Pulmonary artery endothelial cell (primary cell): ENCODE data around the gene SLC26A8. TPM values are rescaled to one million over a fixed set of nuclear protein-coding genes. Genes with fewer than 3 reads are reported as not detected.
A peak's percentile ranks its signal among the peaks of the same experiment; 100 is the strongest.
"Not testable (repeated sequence)": the region's sequence is repeated elsewhere in the genome, so short reads cannot be mapped to it uniquely, and the experiment has no call there.

Experiments used
- DNase-seq: peaks from one replicate; pipeline ENCODE4 v3.0.0-alpha.2; 2011; ENCODE audit warnings: low read depth, low spot score
- total RNA-seq: library from RNA; depleted of rRNA; stranded (reverse); fragments of >200 nt; gene quantifications from 2 replicates; pipeline ENCODE4 v1.2.3, GENCODE V29; 2014

SLC26A8 gene
- total RNA-seq, 1 donor from 2014 or later, result under 0.01 TPM

GRCh38 chr6:36019167-36019566 lies 5.3 kb downstream of the SLC26A8 start:
- DNase-seq, result no peak

DNA sequence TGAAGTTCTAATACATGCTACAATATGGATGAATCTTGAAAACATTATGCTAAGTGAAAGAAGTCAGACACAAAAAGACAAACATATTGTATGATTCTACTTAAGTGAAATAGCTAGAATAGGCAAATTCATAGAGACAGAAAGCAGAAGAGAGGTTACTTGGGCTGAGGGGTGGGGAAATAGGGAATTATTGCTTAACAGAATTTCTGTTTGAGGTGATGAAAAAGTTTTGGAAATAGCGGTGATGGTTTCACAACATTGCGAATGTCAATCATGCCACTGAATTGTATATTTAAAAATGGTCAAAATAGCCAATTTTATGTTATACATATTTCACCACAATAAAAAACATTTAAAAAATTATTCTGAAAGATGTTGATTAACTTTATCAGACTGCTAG lies 6.1 kb downstream of the SLC26A8 start:
- DNase-seq, result no peak

- DNase-seq, result no peak
Observed at GRCh38 chr6:36015666-36016065, 8.8 kb downstream of the SLC26A8 start.

DNA sequence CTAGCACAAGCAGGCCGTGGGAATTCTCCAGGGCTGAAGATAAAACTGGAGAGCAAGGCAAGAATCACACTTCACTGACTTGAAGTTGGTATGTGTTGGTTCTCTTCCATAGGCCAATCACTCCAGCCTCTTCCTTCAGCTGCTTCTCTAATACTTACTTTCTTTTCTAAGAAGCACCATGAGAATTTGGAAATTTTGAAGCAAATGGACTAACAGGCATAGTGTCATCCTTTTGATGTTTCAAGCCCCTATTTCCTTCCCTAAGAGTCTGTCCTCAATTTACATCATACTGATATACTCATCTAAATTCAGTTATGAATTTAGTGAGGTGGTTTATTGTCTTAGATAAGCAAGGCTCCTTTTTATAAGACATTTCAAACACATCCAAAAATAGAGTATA lies 24.0 kb downstream of the SLC26A8 start:
- no peak for DNase-seq

DNA sequence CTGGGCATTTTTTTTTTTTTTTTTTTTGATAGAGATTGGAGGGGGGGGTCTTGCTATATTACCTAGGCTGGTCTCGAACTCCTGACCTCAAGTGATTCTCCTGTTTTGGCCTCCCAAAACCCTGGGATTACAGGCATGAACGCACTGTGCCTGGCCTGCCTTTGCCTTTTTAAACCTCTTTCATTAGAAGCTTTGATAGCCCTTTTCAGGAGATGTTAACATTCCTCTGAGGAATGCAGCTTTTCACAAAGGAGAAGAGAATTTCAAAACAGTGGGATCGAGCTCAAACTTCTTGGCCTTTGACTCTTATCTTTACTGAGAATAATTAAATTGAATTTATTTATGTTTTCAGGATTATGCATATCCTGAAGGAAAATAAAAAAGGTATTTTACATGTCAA lies 31.3 kb downstream of the SLC26A8 start:
- no peak for DNase-seq

DNA sequence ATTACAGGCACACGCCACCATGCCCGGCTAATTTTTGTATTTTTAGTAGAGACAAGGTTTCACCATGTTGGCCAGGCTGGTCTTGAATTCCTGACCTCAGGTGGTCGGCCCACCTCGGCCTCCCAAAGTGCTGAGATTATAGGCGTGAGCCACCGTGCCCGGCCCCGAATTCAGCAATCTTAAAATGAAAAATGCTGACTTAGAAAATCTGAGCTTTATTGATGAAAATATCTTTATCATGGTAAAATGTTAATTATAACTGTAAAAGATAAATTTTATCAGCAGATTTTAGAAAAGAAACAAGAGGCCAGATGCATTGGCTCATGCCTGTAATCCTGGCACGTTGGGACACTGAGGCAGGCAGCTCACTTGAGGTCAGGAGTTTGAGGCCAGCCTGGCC lies 36.4 kb downstream of the SLC26A8 start:
- DNase-seq, result not testable (repeated sequence)

- DNase-seq, result no peak
Observed at GRCh38 chr6:35984701-35985100, 39.7 kb downstream of the SLC26A8 start.

DNA sequence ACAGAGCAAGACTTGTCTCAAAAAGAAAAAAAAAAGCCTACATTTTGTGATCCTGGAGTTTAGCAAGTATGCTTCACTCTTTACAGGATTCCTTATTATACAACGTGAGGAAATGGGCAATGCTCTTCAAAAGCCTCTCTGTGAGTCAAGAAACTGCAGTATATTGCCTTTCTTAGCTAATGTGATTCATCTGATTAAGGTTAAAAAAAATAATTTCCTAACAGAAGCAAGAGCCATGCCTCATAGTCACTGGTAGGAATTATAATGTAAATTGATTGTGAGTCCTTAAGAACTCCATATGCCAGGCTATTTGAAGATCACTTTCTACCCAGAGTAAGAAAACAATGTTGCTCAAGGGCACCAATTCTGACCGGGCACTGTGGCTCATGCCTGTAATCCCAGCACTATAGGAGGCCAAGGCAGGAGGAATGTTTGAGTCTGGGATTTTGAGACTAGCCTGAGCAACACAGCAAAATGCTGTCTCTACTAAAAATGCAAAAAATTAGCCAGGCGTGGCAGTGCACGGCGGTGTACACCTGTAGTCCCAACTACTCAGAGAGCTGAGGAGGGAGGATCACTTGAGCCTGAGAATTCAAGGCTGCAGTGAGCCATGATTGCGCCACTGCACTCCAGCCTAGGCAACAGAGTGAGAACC lies 43.3 kb downstream of the SLC26A8 start:
- no peak for DNase-seq

GRCh38 chr6:35980126-35980525 lies 44.3 kb downstream of the SLC26A8 start:
- not testable (repeated sequence) for DNase-seq

GRCh38 chr6:35977308-35977707 lies 47.1 kb downstream of the SLC26A8 start:
- no peak for DNase-seq

DNA sequence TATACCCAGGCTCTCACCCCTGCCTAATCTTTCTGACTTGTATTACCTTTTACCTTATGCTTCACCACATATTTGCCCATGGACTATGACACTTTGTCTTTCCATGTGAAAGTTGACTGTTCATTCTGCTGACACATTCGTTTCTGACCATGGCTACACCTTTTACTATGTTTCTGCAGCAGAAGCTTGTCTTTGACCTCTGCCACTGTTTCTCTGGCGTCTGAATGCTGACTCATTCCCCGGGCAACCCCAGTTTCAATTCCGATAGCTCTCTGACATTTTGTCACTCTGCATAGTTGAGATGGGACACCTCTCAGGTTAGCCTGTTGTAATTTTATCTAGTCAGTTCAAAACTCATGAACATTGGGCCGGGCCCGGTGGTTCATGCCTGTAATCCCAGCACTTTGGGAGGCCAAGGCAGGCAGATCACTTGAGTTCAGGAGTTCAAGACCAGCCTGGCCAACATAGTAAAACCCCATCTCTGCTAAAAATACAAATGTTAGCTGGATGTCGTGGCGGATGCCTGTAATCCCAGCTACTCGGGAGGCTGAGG lies 50.7 kb downstream of the SLC26A8 start:
- no peak for DNase-seq

GRCh38 chr6:35972471-35973367 lies 51.7 kb downstream of the SLC26A8 start:
- no peak for DNase-seq

DNA sequence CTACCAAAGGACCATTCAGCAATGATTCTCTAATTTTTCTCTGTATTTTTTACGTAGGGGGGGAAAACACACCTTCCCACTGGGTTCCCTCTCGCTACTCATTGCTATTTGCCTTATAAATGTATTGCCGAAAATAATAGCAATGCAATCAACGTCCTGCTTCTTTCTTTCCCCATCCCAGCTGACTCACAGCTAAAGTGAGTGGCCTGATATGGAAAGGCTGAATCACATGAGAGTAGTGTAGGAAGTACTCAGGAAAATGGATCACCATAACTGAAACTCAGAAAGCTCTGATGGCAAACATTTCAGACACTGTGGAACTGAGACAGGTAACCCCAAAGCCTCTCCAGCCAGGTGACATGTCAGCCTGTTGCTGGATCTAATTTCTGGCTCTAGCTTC lies 54.3 kb downstream of the SLC26A8 start:
- DNase-seq, result peak; percentile 56

- no peak for DNase-seq
Observed at GRCh38 chr6:35969646-35970045, 54.8 kb downstream of the SLC26A8 start.

DNA sequence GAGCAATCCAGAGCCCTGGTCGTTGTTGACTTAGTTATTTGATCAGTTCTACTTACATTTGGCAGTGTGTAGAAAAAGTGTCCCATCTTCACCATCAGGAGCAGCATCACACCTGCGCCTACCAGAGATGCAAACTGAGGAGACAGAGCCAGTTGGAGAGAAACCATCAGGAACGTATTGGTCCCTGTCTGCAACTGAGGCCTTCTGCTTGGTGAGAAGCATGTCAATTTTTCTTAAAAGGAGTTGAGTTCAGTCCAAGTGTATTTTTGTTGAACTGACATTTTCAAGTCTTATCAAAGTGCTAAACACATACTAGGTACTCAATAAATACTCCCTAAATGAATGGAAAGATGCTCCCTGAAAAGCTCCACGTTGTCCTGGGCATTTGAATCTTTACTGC lies 55.6 kb downstream of the SLC26A8 start:
- DNase-seq, result no peak

DNA sequence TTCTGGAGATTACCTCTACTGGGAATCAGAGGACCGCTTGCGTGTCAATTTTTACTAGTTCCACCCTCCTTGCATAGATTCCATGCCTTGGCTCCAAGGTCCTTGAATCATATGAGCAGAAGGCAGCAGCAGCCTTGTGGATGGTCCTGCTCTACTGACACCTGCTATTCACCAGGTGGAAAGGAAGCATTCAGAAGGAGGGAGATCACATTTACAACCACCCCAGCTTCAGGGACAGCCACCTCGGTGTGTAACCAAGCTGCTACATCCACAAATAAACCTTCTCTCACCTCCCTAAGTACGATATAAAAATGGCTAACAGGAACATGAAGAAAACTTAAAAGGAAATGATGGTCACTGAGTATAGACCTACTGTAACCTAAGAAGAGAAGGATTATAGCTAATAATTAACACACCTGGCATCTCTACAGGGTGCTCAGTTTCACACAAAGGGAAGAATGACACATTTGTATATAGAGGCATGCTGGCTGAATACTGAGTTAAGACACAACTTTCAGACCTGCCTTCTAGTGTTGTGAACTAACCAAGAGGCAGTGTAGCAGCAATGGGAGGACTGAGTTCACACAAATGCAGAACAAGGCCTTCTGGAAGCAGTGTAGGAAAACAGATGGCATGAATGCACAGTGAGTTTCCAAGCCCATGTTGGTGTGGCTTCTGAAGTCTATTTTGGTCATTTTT lies 57.2 kb downstream of the SLC26A8 start:
- DNase-seq, result no peak

- no peak for DNase-seq
Observed at GRCh38 chr6:35962779-35963560, 61.5 kb downstream of the SLC26A8 start.

- no peak for DNase-seq
Observed at GRCh38 chr6:35960187-35960586, 64.3 kb downstream of the SLC26A8 start.

DNA sequence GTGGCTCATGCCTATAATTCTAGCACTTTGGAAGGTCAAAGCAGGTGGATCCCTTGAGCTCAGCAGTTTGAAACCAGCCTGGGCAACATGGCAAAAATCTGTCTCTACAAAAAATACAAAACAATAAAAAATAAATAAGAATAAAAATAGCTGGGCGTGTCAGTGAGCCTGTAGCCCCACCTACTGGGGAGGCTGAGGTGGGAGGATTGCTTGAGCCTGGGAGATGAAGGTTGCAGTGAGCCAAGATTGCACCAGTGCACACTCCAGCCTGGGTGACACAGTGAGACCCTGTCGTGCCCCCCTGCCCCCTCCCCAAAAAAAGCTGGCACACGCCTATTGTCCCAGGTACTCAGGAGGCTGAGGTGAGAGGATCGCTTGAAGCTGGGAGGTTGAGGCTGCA lies 68.5 kb downstream of the SLC26A8 start:
- DNase-seq, result no peak

DNA sequence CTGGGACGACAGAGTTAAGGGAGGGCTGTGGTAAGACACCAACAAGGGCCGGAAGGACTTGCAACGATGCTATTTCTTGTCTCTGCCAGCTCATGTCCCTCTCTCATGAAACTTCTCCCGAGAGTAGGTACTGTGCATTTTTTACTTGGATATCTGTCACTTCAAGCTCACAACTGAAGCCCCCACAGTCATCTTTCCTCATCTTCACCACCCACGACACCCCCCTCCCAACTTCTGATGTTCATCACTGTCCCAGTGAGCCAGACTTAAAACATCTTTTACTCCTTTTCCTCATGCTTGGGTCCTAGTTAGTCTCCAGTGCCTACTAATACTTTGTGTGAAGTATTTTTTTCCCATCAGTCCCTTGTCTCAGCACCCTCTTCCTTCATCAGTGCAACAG lies 68.9 kb downstream of the SLC26A8 start:
- DNase-seq, result no peak

GRCh38 chr6:35955071-35955470 lies 69.4 kb downstream of the SLC26A8 start:
- no peak for DNase-seq
